HCT116 (cell line): ENCODE results near the gene PTBP1. TPM values are rescaled to one million over a fixed set of nuclear protein-coding genes. Genes with fewer than 3 reads are reported as not detected.

Source experiments
- ATAC-seq: fragments of 200-7000 bp; cut with Tn5 transposase; 2 replicates; pipeline ENCODE4 v1.9.1; 2020; ENCODE audit warnings: mild to moderate bottlenecking, moderate library complexity
- BruUV-seq: library from RNA; stranded (reverse); fragments of 400-500 nt; replicated peaks from 2 replicates; lab custom pipeline; 2021; lab: Mats Ljungman, UMichigan
- CTCF ChIA-PET: fragments of 300-600 bp; sonication (Branson Sonifier 250); formaldehyde crosslinking; loops from one replicate; lab custom pipeline; 2021; ENCODE audit warnings: antibody characterized with exemption; lab: Charles Lee
- POLR2A ChIA-PET: fragments of 300-600, 350-600 bp; sonication (Branson Sonifier 250); formaldehyde crosslinking; loops from one replicate; lab custom pipeline; 2021; ENCODE audit warnings: antibody characterized with exemption; lab: Charles Lee
- RAD21 ChIA-PET, 2 experiments: fragments of 300-600 bp; sonication (Branson Sonifier 250); formaldehyde crosslinking; loops; one replicate each; lab custom pipeline; 2023; ENCODE audit warnings: low total read pairs in 2 of 2; ENCODE audit not compliant: uncharacterized antibody in 2 of 2, unreplicated experiment in 2 of 2, low non-redundant PET in 1 of 2; lab: Charles Lee
- DNase-seq: peaks from one replicate; pipeline ENCODE4 v3.0.0-alpha.2; 2010; ENCODE audit warnings: low read depth, low spot score
- H2AFZ ChIP-seq: fragments of 200-600 bp; shearing (Covaris generic), sonication (generic); 2 replicates; pipeline ENCODE4 v1.6.1; 2017; ENCODE audit warnings: low read depth, mixed run types, mixed read lengths, antibody characterized with exemption, low read length; ENCODE audit not compliant: poor library complexity, severe bottlenecking
- H3K27ac ChIP-seq: 2 replicates; pipeline ENCODE4 v1.5.1; 2012; ENCODE audit warnings: low read depth, low read length
- H3K27me3 ChIP-seq: fragments of 200-600 bp; sonication (generic); 2 replicates; pipeline ENCODE4 v1.6.1; 2016; ENCODE audit warnings: mixed run types, low read length, mixed read lengths; ENCODE audit not compliant: insufficient read depth
- H3K36me3 ChIP-seq, 2 experiments: fragments of 200-500 bp in 1 of 2; fragments of 200-600 bp in 1 of 2; sonication (Bioruptor generic) in 1 of 2; sonication (generic) in 1 of 2; 2 replicates each; pipeline versions ENCODE4 v1.5.1 to v1.6.1; 2014 to 2016; ENCODE audit warnings: low read length in 2 of 2, inconsistent platforms in 1 of 2, mixed read lengths in 1 of 2, mixed run types in 1 of 2; ENCODE audit not compliant: insufficient read depth in 2 of 2, control insufficient read depth in 1 of 2
- H3K4me1 ChIP-seq, 2 experiments: fragments of 200-600 bp in 1 of 2; sonication (generic) in 1 of 2; 2 replicates each; pipeline versions ENCODE4 v1.5.1 to v1.6.1; 2012 to 2017; ENCODE audit warnings: low read length in 2 of 2, inconsistent platforms in 1 of 2, mild to moderate bottlenecking in 1 of 2, mixed read lengths in 1 of 2, mixed run types in 1 of 2, moderate library complexity in 1 of 2; ENCODE audit not compliant: insufficient read depth in 2 of 2, control insufficient read depth in 1 of 2
- H3K4me2 ChIP-seq: fragments of 200-600 bp; sonication (generic); 2 replicates; pipeline ENCODE4 v1.6.1; 2017; ENCODE audit warnings: mixed run types, low read length, mixed read lengths
- H3K4me3 ChIP-seq, 2 experiments: fragments of 200-600 bp in 1 of 2; sonication (generic) in 1 of 2; replicated peaks in 1 of 2; 2 replicates each; pipeline ENCODE4 v1.5.1; 2011 to 2016; ENCODE audit warnings: low read length in 2 of 2, control low read depth in 1 of 2, low read depth in 1 of 2, mild to moderate bottlenecking in 1 of 2, mixed read lengths in 1 of 2, mixed run types in 1 of 2
- H3K79me2 ChIP-seq: fragments of 200-600 bp; sonication (generic); 2 replicates; pipeline ENCODE4 v1.6.1; 2017; ENCODE audit warnings: mild to moderate bottlenecking, mixed run types, low read length, moderate library complexity, mixed read lengths; ENCODE audit not compliant: insufficient read depth
- H3K9ac ChIP-seq: fragments of 200-600 bp; sonication (generic); 2 replicates; pipeline ENCODE4 v1.6.1; 2016; ENCODE audit warnings: low read length, mixed read lengths
- H3K9me2 ChIP-seq: fragments of 200-600 bp; sonication (generic), shearing (Covaris generic); 2 replicates; pipeline ENCODE4 v1.6.1; 2017; ENCODE audit warnings: mixed run types, mild to moderate bottlenecking, moderate library complexity; ENCODE audit not compliant: insufficient read depth
- H3K9me3 ChIP-seq, 2 experiments: fragments of 200-500 bp in 1 of 2; fragments of 200-600 bp in 1 of 2; sonication (Bioruptor generic) in 1 of 2; sonication (generic) in 1 of 2; 2 replicates each; pipeline ENCODE4 v1.6.1; 2014 to 2017; ENCODE audit warnings: low read length in 2 of 2, mixed read lengths in 2 of 2, inconsistent platforms in 1 of 2, low read depth in 1 of 2, mild to moderate bottlenecking in 1 of 2, mixed run types in 1 of 2, moderate library complexity in 1 of 2; ENCODE audit not compliant: control insufficient read depth in 1 of 2, insufficient read depth in 1 of 2
- H4K20me1 ChIP-seq: fragments of 200-600 bp; sonication (generic), shearing (Covaris generic); 2 replicates; pipeline ENCODE4 v1.6.1; 2017; ENCODE audit warnings: mixed run types, mild to moderate bottlenecking, moderate library complexity; ENCODE audit not compliant: insufficient read depth
- CEBPB ChIP-seq: IDR thresholded peaks from 2 replicates; pipeline ENCODE4 v1.6.1; 2012; ENCODE audit warnings: low read depth
- EGR1 ChIP-seq: IDR thresholded peaks from 2 replicates; pipeline ENCODE4 v1.6.1; 2012; ENCODE audit warnings: low read depth
- ELF1 ChIP-seq: IDR thresholded peaks from 2 replicates; pipeline ENCODE4 v1.6.1; 2012; ENCODE audit warnings: low read depth, borderline replicate concordance
- EZH2 ChIP-seq: fragments of 200-600 bp; sonication (generic); IDR thresholded peaks from 2 replicates; pipeline ENCODE4 v1.6.1; 2017; ENCODE audit warnings: antibody characterized with exemption, mixed run types
- EZH2phosphoT487 ChIP-seq: fragments of 200-600 bp; IDR thresholded peaks from 2 replicates; pipeline ENCODE4 v1.6.1; 2018; ENCODE audit warnings: antibody characterized with exemption, borderline replicate concordance
- MAX ChIP-seq: IDR thresholded peaks from 2 replicates; pipeline ENCODE4 v1.6.1; 2012
- POLR2A ChIP-seq: IDR thresholded peaks from 2 replicates; pipeline ENCODE4 v1.7.0; 2011; ENCODE audit warnings: borderline replicate concordance; ENCODE audit not compliant: insufficient read depth, insufficient read length; ENCODE audit errors: extremely low read depth
- REST ChIP-seq: IDR thresholded peaks from 2 replicates; pipeline ENCODE4 v1.6.1; 2012; ENCODE audit warnings: low read depth
- SRF ChIP-seq: IDR thresholded peaks from 2 replicates; pipeline ENCODE4 v1.6.1; 2012; ENCODE audit warnings: low read depth
- TCF7L2 ChIP-seq: IDR thresholded peaks from 2 replicates; pipeline ENCODE4 v1.7.0; 2011; ENCODE audit warnings: borderline replicate concordance, inconsistent platforms; ENCODE audit not compliant: insufficient read depth, insufficient read length; ENCODE audit errors: extremely low read depth
- ZBTB33 ChIP-seq: IDR thresholded peaks from 2 replicates; pipeline ENCODE4 v1.6.1; 2011; ENCODE audit warnings: mild to moderate bottlenecking, low read length, moderate library complexity; ENCODE audit not compliant: insufficient replicate concordance; ENCODE audit errors: extremely low read depth
- intact Hi-C: fragments of 100-400 bp; cut with micrococcal nuclease; formaldehyde crosslinking; loops from 2 replicates; pipeline ENCODE4 v1.10.0; 2022
- total RNA-seq: library from RNA; stranded (reverse); gene quantifications from one replicate; pipeline ENCODE4 v1.2.1, GENCODE V29; 2021; ENCODE audit not compliant: unreplicated experiment
- TF ChIP-seq, protein P1 (sequence below), 3 experiments: fragments of 200-600 bp in 1 of 3; sonication (generic) in 1 of 3; IDR thresholded peaks in 2 of 3; conservative IDR thresholded peaks in 1 of 3; 2 replicates each; pipeline ENCODE4 v1.5.1; 2012 to 2017; ENCODE audit warnings: low read depth in 2 of 3, low read length in 2 of 3, antibody characterized with exemption in 1 of 3, borderline replicate concordance in 1 of 3, control low read depth in 1 of 3, mild to moderate bottlenecking in 1 of 3, mixed read lengths in 1 of 3, mixed run types in 1 of 3, moderate library complexity in 1 of 3; ENCODE audit not compliant: insufficient read depth in 1 of 3

PTBP1 gene
- total RNA-seq, 1 experiment from 2014 or later = 676 TPM

- TF ChIP-seq REST = no peak
- TF ChIP-seq EGR1 = peak; percentile 53; the same call in 1 of the 2 replicates
- TF ChIP-seq TCF7L2 = peak; percentile 36
Observed at GRCh38 chr19:843180-843835, 46.1 kb downstream of the PTBP1 start (continued).

DNA sequence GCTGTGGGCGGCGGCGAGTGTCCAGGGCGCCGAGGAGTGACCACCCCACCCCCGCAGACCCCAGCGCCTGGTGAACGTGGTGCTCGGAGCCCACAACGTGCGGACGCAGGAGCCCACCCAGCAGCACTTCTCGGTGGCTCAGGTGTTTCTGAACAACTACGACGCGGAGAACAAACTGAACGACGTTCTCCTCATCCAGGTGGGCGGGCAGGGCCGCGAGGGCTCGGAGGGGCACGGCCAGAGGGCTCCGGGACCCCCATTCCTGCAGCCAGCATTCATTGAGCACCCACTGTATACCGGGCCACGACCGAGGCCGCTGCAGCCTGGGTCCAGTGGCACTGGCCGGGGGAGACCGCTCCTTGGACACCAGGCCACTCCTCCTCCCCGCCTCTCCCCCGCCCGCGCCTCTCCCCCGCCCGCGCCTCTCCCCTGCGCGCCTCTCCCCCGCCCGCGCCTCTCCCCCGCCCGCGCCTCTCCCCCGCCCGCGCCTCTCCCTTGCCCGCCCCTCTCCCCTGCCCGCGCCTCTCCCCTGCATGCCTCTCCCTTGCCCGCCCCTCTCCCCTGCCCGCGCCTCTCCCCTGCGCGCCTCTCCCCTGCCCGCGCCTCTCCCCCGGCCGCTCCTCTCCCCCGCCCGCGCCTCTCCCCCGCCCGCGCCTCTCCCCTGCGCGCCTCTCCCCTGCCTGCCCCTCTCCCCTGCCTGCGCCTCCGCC, 46.7 kb downstream of the PTBP1 start:
- intact Hi-C loops = no loop called here
- H3K36me3 ChIP-seq = no peaks in the 10 kb centered on the region
- H3K9me2 ChIP-seq = no peaks in the 10 kb centered on the region
- H3K79me2 ChIP-seq = no peaks in the 10 kb centered on the region
- ATAC-seq = peak; percentile 57
- H3K9ac ChIP-seq = peak overlapping the region; percentile 32; the same call in 1 of the 2 replicates
- no TSS peak for BruUV-seq
- H4K20me1 ChIP-seq = no peaks in the 10 kb centered on the region
- H3K27me3 ChIP-seq = no peaks in the 10 kb centered on the region; the same call in 1 of the 2 replicates
- ChIA-PET POLR2A (no interaction called here), RAD21 (no interaction called here), CTCF (no interaction called here)
- no peak overlapping the region; the same call in 1 of the 2 replicates for H3K27ac ChIP-seq
- H2AFZ ChIP-seq = no peak overlapping the region
- DNase-seq = no peak
- peaks cover 12 to 19% of the 10 kb centered on the region in 2 experiments; a peak in 3 of 4 replicates for H3K4me1 ChIP-seq
- H3K4me3 ChIP-seq = peak overlapping the region; percentile 27 to 55
- H3K4me2 ChIP-seq = peak overlapping the region; percentile 98
- no peaks in the 10 kb centered on the region for H3K9me3 ChIP-seq
- TF ChIP-seq ELF1 (no peak), TCF7L2 (no peak), MAX (no peak), SRF (no peak), ZBTB33 (no peak), CEBPB (no peak), EZH2phosphoT487 (no peak), POLR2A (no peak), EZH2 (no peak)
- TF ChIP-seq, protein P1, sequence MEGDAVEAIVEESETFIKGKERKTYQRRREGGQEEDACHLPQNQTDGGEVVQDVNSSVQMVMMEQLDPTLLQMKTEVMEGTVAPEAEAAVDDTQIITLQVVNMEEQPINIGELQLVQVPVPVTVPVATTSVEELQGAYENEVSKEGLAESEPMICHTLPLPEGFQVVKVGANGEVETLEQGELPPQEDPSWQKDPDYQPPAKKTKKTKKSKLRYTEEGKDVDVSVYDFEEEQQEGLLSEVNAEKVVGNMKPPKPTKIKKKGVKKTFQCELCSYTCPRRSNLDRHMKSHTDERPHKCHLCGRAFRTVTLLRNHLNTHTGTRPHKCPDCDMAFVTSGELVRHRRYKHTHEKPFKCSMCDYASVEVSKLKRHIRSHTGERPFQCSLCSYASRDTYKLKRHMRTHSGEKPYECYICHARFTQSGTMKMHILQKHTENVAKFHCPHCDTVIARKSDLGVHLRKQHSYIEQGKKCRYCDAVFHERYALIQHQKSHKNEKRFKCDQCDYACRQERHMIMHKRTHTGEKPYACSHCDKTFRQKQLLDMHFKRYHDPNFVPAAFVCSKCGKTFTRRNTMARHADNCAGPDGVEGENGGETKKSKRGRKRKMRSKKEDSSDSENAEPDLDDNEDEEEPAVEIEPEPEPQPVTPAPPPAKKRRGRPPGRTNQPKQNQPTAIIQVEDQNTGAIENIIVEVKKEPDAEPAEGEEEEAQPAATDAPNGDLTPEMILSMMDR (IDR thresholded peaks at IDR 0.05 in 2 of 3, conservative IDR thresholded peaks at IDR 0.05 in 1 of 3; ENCODE audit: borderline replicate concordance in 1 of 3, insufficient read depth in 1 of 3, low read depth in 2 of 3, low read length in 2 of 3) = no peak
